ENCODE data around the gene LHPP.

DNA sequence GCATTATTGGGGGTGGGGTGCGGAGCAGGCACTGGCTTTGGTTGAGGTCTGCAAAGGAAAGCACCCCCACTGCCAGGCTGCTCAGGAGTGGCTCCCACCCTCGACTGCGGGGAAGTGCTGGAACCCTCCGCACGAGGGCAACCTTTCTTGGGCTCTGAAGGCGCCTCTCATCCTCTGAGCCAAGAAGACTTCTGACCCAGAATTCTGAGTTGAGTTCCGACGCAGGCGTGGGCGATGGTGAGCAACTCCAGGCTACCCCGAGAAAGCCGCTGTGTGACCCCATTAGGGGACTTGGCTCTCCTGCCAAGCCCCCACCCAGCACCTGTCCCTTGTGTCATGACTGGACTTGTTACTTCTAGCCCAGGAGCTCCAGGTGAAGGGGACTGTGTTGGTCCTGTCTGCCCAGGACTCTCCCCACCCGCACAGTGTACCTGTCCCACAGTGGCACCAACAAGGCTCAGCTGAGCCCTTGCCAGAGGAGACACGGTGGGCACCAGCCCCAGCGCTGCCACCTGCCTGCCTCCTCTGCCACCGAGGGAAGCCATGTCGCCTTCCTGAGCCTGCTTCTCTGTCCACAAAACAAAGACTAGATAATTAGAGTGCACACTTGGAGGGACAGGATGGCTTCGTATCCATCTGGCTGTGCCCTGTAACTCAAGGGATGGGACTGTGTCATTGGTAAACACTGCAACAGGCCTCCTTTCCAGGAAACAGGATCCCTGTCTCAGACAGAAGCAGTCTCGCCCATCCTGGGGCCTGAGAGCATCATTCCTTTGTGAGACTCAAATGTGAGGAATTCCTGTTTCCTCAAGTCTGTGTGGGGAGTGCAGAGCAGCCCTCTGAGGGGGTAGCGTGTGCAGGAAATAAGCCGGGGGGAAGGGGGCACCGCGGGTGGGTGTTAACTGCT, 128.8 kb downstream of the LHPP start:
- TF ChIP-seq, protein P1, sequence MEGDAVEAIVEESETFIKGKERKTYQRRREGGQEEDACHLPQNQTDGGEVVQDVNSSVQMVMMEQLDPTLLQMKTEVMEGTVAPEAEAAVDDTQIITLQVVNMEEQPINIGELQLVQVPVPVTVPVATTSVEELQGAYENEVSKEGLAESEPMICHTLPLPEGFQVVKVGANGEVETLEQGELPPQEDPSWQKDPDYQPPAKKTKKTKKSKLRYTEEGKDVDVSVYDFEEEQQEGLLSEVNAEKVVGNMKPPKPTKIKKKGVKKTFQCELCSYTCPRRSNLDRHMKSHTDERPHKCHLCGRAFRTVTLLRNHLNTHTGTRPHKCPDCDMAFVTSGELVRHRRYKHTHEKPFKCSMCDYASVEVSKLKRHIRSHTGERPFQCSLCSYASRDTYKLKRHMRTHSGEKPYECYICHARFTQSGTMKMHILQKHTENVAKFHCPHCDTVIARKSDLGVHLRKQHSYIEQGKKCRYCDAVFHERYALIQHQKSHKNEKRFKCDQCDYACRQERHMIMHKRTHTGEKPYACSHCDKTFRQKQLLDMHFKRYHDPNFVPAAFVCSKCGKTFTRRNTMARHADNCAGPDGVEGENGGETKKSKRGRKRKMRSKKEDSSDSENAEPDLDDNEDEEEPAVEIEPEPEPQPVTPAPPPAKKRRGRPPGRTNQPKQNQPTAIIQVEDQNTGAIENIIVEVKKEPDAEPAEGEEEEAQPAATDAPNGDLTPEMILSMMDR (IDR thresholded peaks at IDR 0.05) = no peak
- TF ChIP-seq POLR2A (IDR thresholded peaks at IDR 0.05) (no peak), EP300 (IDR thresholded peaks at IDR 0.05; ENCODE audit: low read depth) (no peak)

All from transverse colon (tissue), 3 donors.